GM12873 (cell line): ENCODE results near the gene TMEM151A.

Source experiments
- TF ChIP-seq, protein P1 (sequence below): IDR thresholded peaks from 2 replicates; pipeline ENCODE4 v1.5.1; 2012; ENCODE audit warnings: low read depth, mild to moderate bottlenecking, moderate library complexity, low read length, control low read depth; ENCODE audit not compliant: insufficient read depth; ENCODE audit errors: missing control alignments

TMEM151A gene

GRCh38 chr11:66258473-66258893, 33.2 kb upstream of the TMEM151A start:
- TF ChIP-seq, protein P1, sequence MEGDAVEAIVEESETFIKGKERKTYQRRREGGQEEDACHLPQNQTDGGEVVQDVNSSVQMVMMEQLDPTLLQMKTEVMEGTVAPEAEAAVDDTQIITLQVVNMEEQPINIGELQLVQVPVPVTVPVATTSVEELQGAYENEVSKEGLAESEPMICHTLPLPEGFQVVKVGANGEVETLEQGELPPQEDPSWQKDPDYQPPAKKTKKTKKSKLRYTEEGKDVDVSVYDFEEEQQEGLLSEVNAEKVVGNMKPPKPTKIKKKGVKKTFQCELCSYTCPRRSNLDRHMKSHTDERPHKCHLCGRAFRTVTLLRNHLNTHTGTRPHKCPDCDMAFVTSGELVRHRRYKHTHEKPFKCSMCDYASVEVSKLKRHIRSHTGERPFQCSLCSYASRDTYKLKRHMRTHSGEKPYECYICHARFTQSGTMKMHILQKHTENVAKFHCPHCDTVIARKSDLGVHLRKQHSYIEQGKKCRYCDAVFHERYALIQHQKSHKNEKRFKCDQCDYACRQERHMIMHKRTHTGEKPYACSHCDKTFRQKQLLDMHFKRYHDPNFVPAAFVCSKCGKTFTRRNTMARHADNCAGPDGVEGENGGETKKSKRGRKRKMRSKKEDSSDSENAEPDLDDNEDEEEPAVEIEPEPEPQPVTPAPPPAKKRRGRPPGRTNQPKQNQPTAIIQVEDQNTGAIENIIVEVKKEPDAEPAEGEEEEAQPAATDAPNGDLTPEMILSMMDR = no peak

DNA sequence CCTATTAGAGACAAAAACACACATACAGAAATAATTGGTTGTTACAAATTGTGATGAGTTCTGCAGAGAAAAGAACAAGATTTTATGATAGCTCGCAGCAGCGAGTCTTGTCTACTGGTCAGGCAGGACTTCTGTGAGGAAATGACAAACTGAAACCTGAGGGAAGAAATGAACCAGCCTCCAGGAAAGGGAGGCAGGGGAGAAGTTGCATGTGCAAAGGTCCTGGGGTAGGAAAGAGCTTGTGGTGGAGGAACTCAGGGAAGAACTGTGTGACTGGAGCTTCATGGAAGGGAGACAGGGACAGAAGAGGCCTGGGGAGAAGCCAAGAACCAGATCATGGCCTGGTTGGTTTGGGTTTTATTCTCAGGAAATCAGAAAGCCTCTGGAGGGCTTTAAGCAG, 32.5 kb upstream of the TMEM151A start:
- TF ChIP-seq, protein P1 = no peak

DNA sequence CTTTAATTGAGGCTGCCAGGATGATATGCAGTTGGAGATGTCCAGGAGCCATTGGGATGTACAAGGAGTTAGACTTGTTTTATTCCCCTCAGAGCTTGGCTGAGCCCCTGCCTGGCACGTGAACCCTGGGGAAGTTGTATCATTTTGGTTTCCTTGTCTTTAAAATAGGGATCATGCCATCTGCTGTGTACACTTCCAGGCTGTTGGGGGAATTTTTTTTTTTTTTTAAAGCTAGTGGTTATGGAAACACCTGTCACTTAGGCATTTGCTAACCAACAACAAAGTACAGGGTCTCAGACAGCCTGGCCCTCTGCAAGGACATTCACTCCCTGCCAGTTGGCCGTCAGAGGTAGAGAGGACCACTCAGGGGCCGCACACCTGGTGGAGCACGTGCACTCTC, 31.7 kb upstream of the TMEM151A start:
- TF ChIP-seq, protein P1 = no peak

- TF ChIP-seq, protein P1 = no peak
Observed at GRCh38 chr11:66261578-66261977, 30.1 kb upstream of the TMEM151A start.

DNA sequence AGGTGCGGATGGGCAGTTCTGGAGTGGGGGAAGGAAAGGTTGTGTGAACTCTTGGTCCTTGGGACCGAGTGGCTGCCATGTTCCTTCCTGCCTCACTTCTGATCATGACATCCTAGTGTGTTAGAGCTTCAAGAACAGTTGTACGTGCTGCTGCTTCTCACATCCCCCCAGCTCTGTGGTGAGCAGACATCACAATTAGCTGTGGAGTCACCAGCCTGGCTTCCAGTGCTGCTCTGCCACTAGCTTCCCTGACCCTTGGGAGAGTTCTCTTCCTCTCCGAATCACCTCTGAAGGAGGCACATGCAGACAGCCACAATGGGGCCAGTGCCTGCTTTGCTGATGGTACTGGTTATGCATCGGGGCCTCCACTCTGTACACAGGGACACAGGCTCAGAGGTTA, 29.5 kb upstream of the TMEM151A start:
- TF ChIP-seq, protein P1 = no peak

DNA sequence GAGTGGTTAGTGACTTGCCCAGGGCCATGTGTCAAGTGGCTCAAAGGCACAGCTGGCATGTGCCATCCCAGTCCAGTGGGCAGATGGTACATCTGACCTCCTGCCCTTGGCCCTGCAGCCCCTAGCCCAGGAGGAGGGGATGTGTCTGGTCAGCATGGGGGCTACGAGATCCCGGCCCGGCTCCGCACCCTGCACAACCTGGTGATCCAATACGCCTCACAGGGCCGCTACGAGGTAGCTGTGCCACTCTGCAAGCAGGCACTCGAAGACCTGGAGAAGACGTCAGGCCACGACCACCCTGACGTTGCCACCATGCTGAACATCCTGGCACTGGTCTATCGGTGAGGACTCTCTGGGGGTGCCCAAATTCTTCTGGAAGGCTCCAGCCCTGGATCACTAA, 29.0 kb upstream of the TMEM151A start:
- TF ChIP-seq, protein P1 = no peak

DNA sequence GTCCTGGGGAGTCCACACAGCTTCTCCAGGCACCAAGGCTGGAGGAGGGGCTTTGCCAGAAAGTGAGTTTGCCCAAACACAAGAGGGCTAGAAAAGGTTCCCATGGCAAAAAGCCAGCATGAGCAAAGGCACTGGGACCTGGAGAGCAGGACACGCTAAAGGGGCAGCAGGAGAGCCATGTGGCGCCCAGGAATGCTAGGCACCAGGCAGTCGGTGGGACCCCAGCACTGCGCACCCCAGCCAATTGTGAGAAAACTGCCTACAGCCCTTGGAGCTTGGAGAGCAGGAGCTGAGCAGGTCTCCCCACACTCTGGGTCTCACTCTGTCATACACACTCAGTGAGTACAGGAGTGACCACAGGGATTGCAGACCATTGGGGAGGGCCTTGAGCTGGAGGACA, 28.5 kb upstream of the TMEM151A start:
- TF ChIP-seq, protein P1 = no peak
